K562 (cell line): ENCODE results near the gene ERC2. TPM values are rescaled to one million over a fixed set of nuclear protein-coding genes. Genes with fewer than 3 reads are reported as not detected.

Source experiments
- ATAC-seq: fragments of 200-7000 bp; cut with Tn5 transposase; 3 replicates; pipeline ENCODE4 v1.9.1; 2020; ENCODE audit warnings: moderate library complexity
- BruUV-seq: library from RNA; stranded (reverse); fragments of 400-500 nt; replicated peaks from 2 replicates; lab custom pipeline; 2021; lab: Mats Ljungman, UMichigan
- CTCF ChIA-PET: fragments of 300-600 bp; formaldehyde crosslinking; extraction: SDS; loops from one replicate; lab custom pipeline; 2021; ENCODE audit warnings: low intra/inter-chr PET ratio; lab: Yijun Ruan, JAX
- POLR2A ChIA-PET: fragments of 300-600, 350-650 bp; sonication (Branson Sonifier 250); formaldehyde crosslinking; extraction: SDS; loops from one replicate; lab custom pipeline; 2021; ENCODE audit warnings: antibody characterized with exemption, inconsistent platforms; lab: Yijun Ruan, JAX
- DNase-seq, 4 experiments: peaks; one replicate each; pipeline versions ENCODE4 v3.0.0 to v3.0.0-alpha.2; 2011 to 2018; ENCODE audit warnings: low spot score in 3 of 4, mixed read lengths in 3 of 4; ENCODE audit errors: extremely low read depth in 1 of 4
- FAIRE-seq: peaks from 2 replicates; lab custom pipeline; 2011; peaks lifted over from hg19 to GRCh38; lab: Jason Lieb, UNC
- H2AFZ ChIP-seq: 2 replicates; pipeline ENCODE4 v1.6.0; 2011; ENCODE audit warnings: low read depth, low read length, control low read depth, inconsistent platforms
- H3K27ac ChIP-seq: fragments of 200-600 bp; 3 replicates; pipeline ENCODE4 v1.8.0; 2011; ENCODE audit warnings: low read depth, mild to moderate bottlenecking, control low read depth, inconsistent platforms, low read length, moderate library complexity, mixed read lengths; ENCODE audit errors: extremely low read depth
- H3K27me3 ChIP-seq, 2 experiments: fragments of 300-600 bp in 1 of 2; 2 replicates in 1 of 2; 3 replicates in 1 of 2; pipeline versions ENCODE4 v1.6.0 to v1.8.0; 2011; ENCODE audit warnings: inconsistent platforms in 2 of 2, low read length in 2 of 2, mild to moderate bottlenecking in 1 of 2, mixed read lengths in 1 of 2, moderate library complexity in 1 of 2; ENCODE audit not compliant: control insufficient read depth in 2 of 2, insufficient read depth in 2 of 2
- H3K36me3 ChIP-seq: fragments of 300-600 bp; 3 replicates; pipeline ENCODE4 v1.8.0; 2011; ENCODE audit warnings: mild to moderate bottlenecking, low read length, inconsistent platforms; ENCODE audit not compliant: control insufficient read depth, insufficient read depth
- H3K4me1 ChIP-seq, 2 experiments: fragments of 200-600 bp in 1 of 2; replicated peaks in 1 of 2; 2 replicates in 1 of 2; 3 replicates in 1 of 2; pipeline versions ENCODE4 v1.5.1 to v1.8.0; 2011; ENCODE audit warnings: inconsistent platforms in 2 of 2, low read length in 2 of 2, mild to moderate bottlenecking in 1 of 2, mixed read lengths in 1 of 2, moderate library complexity in 1 of 2; ENCODE audit not compliant: control insufficient read depth in 2 of 2, insufficient read depth in 2 of 2
- H3K4me2 ChIP-seq: 2 replicates; pipeline ENCODE4 v1.6.1; 2011; ENCODE audit warnings: low read length, control low read depth, inconsistent platforms, mixed read lengths; ENCODE audit not compliant: insufficient read depth
- H3K4me3 ChIP-seq: fragments of 200-600 bp; sonication (generic), shearing (Covaris generic); 2 replicates; pipeline ENCODE4 v1.5.1; 2016; ENCODE audit warnings: control low read depth, inconsistent platforms
- H3K79me2 ChIP-seq: fragments of 200-600 bp; 3 replicates; pipeline ENCODE4 v1.8.0; 2011; ENCODE audit warnings: low read length, inconsistent platforms; ENCODE audit not compliant: control insufficient read depth, insufficient read depth
- H3K9ac ChIP-seq, 2 experiments: 2 replicates each; pipeline versions ENCODE4 v1.6.0 to v1.6.1; 2011; ENCODE audit warnings: low read depth in 2 of 2, low read length in 2 of 2, control low read depth in 1 of 2, inconsistent platforms in 1 of 2, mild to moderate bottlenecking in 1 of 2, mixed read lengths in 1 of 2; ENCODE audit not compliant: insufficient read depth in 1 of 2
- H3K9me1 ChIP-seq: one replicate; pipeline ENCODE4 v1.6.0; 2011; ENCODE audit warnings: inconsistent platforms, mild to moderate bottlenecking, low read length, moderate library complexity; ENCODE audit not compliant: control insufficient read depth, insufficient read depth
- H3K9me3 ChIP-seq: replicated peaks from 2 replicates; pipeline ENCODE4 v1.5.1; 2011; ENCODE audit warnings: low read depth, low read length, inconsistent platforms; ENCODE audit not compliant: control insufficient read depth, insufficient read depth
- H4K20me1 ChIP-seq: replicated peaks from 2 replicates; pipeline ENCODE4 v1.6.1; 2011; ENCODE audit warnings: low read length, inconsistent platforms, mixed read lengths; ENCODE audit not compliant: control insufficient read depth, insufficient read depth
- CXXC5 ChIP-seq: fragments of 250-450 bp; sonication (Bioruptor Pico); IDR thresholded peaks from 2 replicates; pipeline ENCODE4 v1.8.0; 2022; ENCODE audit warnings: inconsistent platforms, mild to moderate bottlenecking, moderate library complexity
- FOXO4 ChIP-seq: fragments of 450-650 bp; formaldehyde crosslinking; IDR thresholded peaks from 2 replicates; pipeline ENCODE4 v1.4.0; 2020; ENCODE audit warnings: mild to moderate bottlenecking, moderate library complexity
- JUND ChIP-seq, 2 experiments: IDR thresholded peaks; 2 replicates in 1 of 2; 3 replicates in 1 of 2; pipeline ENCODE4 v1.6.1; 2011; ENCODE audit warnings: borderline replicate concordance in 2 of 2, low read depth in 2 of 2, low read length in 2 of 2, improper control_type of control experiment in 1 of 2, missing biosample characterization in 1 of 2, missing genetic modification characterization in 1 of 2, missing genetic modification reagents in 1 of 2
- NCOA2 ChIP-seq, 2 experiments: fragments of 450-650 bp; IDR thresholded peaks; 2 replicates each; pipeline ENCODE4 v1.6.1; 2018; ENCODE audit warnings: mild to moderate bottlenecking in 2 of 2, moderate library complexity in 1 of 2; ENCODE audit not compliant: partially characterized antibody in 2 of 2
- PHF20 ChIP-seq: fragments of 450-650 bp; IDR thresholded peaks from 2 replicates; pipeline ENCODE4 v1.6.1; 2018; ENCODE audit not compliant: partially characterized antibody
- POLR3G ChIP-seq: IDR thresholded peaks from 2 replicates; pipeline ENCODE4 v1.6.1; 2011; ENCODE audit not compliant: insufficient read length, insufficient replicate concordance; ENCODE audit errors: extremely low read depth
- PYGO2 ChIP-seq: fragments of 450-650 bp; IDR thresholded peaks from 2 replicates; pipeline ENCODE4 v1.6.1; 2016; ENCODE audit warnings: mild to moderate bottlenecking, missing genetic modification characterization, moderate library complexity, missing compliant biosample characterization
- SOX6 ChIP-seq: fragments of 450-650 bp; IDR thresholded peaks from 2 replicates; pipeline ENCODE4 v1.6.1; 2014; ENCODE audit warnings: mild to moderate bottlenecking
- THRAP3 ChIP-seq: fragments of 450-650 bp; IDR thresholded peaks from 2 replicates; pipeline ENCODE4 v1.6.1; 2016; ENCODE audit warnings: mild to moderate bottlenecking, inconsistent platforms, borderline replicate concordance
- ZKSCAN8 ChIP-seq: fragments of 200-800 bp; sonication (Bioruptor generic); IDR thresholded peaks from 2 replicates; pipeline ENCODE4 v1.6.1; 2016; ENCODE audit warnings: missing genetic modification characterization, missing compliant biosample characterization
- ZNF347 ChIP-seq: fragments of 450-650 bp; formaldehyde crosslinking; IDR thresholded peaks from 2 replicates; pipeline ENCODE4 v1.4.0; 2020; ENCODE audit warnings: low read depth, mild to moderate bottlenecking, moderate library complexity
- WGBS: fragments of 100-300 bp; shearing (Covaris generic); methylation state at CpG from one replicate; pipeline ENCODE4 v1.1.6; 2016; ENCODE audit warnings: low coverage, mixed read lengths; ENCODE audit not compliant: insufficient coverage; ENCODE audit errors: missing lambda C conversion rate; 5-methylcytosine and 5-hydroxymethylcytosine counted together
- in situ Hi-C: fragments of 300-500 bp; cut with MboI; formaldehyde crosslinking; loops from 4 replicates; pipeline ENCODE4 v1.15.0; 2018; ENCODE audit warnings: inconsistent platforms, mixed read lengths
- intact Hi-C: fragments of 100-400 bp; cut with micrococcal nuclease; formaldehyde crosslinking; loops from 2 replicates; pipeline ENCODE4 v1.14.2; 2022
- polyA plus RNA-seq, 8 experiments: library from polyadenylated mRNA; depleted of rRNA in 4 of 8; stranded (reverse) in 5 of 8; unstranded in 3 of 8; fragments of >200 nt; fragmentation: Nextera tagmentation in 2 of 8; fragmentation: Illumina TruSeq in 1 of 8; extraction: Ambion mirVana in 2 of 8; extraction: Trizol in 1 of 8; gene quantifications; 2 replicates each; pipeline versions ENCODE4 v1.2.1 to v1.2.3, GENCODE V29; 2011 to 2014; ENCODE audit warnings: inconsistent platforms in 1 of 8, missing spikeins in 1 of 8
- total RNA-seq, 7 experiments: library from RNA; depleted of rRNA in 6 of 7; stranded (reverse); fragments of >200 nt in 6 of 7; fragmentation: Illumina TruSeq in 2 of 7; extraction: Trizol in 2 of 7; gene quantifications; 2 replicates each; pipeline versions ENCODE4 v1.2.1 to v1.2.3, GENCODE V29; 2011 to 2021; ENCODE audit warnings: low replicate concordance in 1 of 7
- TF ChIP-seq, protein P1 (sequence below): fragments of 450-650 bp; formaldehyde crosslinking; IDR thresholded peaks from 2 replicates; pipeline ENCODE4 v1.4.0; 2020; ENCODE audit warnings: mild to moderate bottlenecking, moderate library complexity
- TF ChIP-seq, protein P2 (sequence below): fragments of 250-450 bp; sonication (Bioruptor Pico); IDR thresholded peaks from 2 replicates; pipeline ENCODE4 v1.8.0; 2021; ENCODE audit warnings: moderate library complexity, mild to moderate bottlenecking, inconsistent platforms

Gene ERC2
- total and polyA plus RNA-seq, 9 of the 15 experiments (the other 6 are each of a cell fraction or from before 2014, with no cell fraction given), result 0.04 to 0.18 (median 0.07) TPM; not detected in 2

DNA sequence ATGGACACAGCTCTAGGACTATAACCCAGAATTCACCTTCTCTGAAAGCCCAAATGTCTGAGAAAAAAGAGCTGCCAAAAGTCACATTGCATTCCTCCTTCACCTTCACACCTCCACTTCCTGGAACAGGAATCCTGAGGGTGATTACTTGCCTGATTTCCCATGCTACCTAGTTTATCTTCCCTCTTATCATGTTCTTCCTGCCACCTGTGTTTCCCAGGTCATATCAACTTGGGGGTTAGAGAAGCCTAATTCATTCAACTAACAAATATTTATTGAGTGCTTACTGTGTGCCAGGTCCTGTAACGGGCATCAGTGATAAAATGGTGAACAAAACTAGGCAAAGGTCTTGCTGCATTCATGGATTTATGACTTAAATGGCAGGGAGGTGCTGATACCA, 701.5 kb downstream of the ERC2 start:
- CTCF ChIA-PET, result no interaction called here
- WGBS, result 0% methylated on average over 1 of the region's 1 CpG

More for the DNA sequence above, 701.5 kb downstream of the ERC2 start:
- Histone ChIP-seq H2AFZ (no peak overlapping the region), H3K27ac (no peak overlapping the region), H3K9me1 (no peaks in the 10 kb centered on the region), H3K36me3 (no peaks in the 10 kb centered on the region), H3K79me2 (no peaks in the 10 kb centered on the region), H3K4me2 (no peak overlapping the region), H3K4me1 (no peaks in the 10 kb centered on the region), H3K9ac (no peak overlapping the region), H3K9me3 (no peaks in the 10 kb centered on the region), H3K4me3 (no peak overlapping the region), H4K20me1 (no peaks in the 10 kb centered on the region), H3K27me3 (no peaks in the 10 kb centered on the region)
- DNase-seq, result no peak
- FAIRE-seq, result no peak
- no peak for ATAC-seq
- no TSS peak for BruUV-seq
- no peak for TF ChIP-seq ZNF347 (CRISPR knock-in tag)
- TF ChIP-seq JUND (IDR thresholded peaks at IDR 0.05; ENCODE audit: borderline replicate concordance, low read depth, low read length), result no peak
- no peak for TF ChIP-seq JUND (tag; IDR thresholded peaks at IDR 0.05; ENCODE audit: borderline replicate concordance, low read depth, low read length)
- TF ChIP-seq SOX6, result no peak
- TF ChIP-seq, protein P1, sequence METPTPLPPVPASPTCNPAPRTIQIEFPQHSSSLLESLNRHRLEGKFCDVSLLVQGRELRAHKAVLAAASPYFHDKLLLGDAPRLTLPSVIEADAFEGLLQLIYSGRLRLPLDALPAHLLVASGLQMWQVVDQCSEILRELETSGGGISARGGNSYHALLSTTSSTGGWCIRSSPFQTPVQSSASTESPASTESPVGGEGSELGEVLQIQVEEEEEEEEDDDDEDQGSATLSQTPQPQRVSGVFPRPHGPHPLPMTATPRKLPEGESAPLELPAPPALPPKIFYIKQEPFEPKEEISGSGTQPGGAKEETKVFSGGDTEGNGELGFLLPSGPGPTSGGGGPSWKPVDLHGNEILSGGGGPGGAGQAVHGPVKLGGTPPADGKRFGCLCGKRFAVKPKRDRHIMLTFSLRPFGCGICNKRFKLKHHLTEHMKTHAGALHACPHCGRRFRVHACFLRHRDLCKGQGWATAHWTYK (CRISPR knock-in tag), result no peak
- TF ChIP-seq POLR3G, result no peak
- no peak for TF ChIP-seq PYGO2 (tag)
- no peak for TF ChIP-seq CXXC5 (CRISPR knock-in tag)
- TF ChIP-seq PHF20, result no peak
- TF ChIP-seq FOXO4 (CRISPR knock-in tag), result no peak
- TF ChIP-seq THRAP3, result no peak
- TF ChIP-seq, protein P2, sequence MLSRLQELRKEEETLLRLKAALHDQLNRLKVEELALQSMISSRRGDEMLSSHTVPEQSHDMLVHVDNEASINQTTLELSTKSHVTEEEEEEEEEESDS (CRISPR knock-in tag), result no peak
- no peak for TF ChIP-seq ZKSCAN8 (CRISPR knock-in tag)
- TF ChIP-seq NCOA2 (IDR thresholded peaks at IDR 0.05; ENCODE audit: partially characterized antibody in 2 of 2), result no peak
- in situ Hi-C loops (no loop called here), intact Hi-C loops (no loop called here)
- POLR2A ChIA-PET, result no interaction called here
